PC-3 (cell line): ENCODE data around the gene SDC1.

ENCODE experiments used
- CTCF ChIP-seq: fragments of 300-600 bp; sonication (generic); conservative IDR thresholded peaks from 2 replicates; pipeline ENCODE4 v1.5.1; 2017; ENCODE audit warnings: antibody characterized with exemption, low read depth, mild to moderate bottlenecking, low read length
- EZH2 ChIP-seq: fragments of 300-600 bp; sonication (generic); IDR thresholded peaks from one replicate; pipeline ENCODE4 v1.6.1; 2017; ENCODE audit warnings: antibody characterized with exemption, mild to moderate bottlenecking, low read length; ENCODE audit not compliant: unreplicated experiment
- EZH2phosphoT487 ChIP-seq: fragments of 300-600 bp; sonication (generic); IDR thresholded peaks from 2 replicates; pipeline ENCODE4 v1.6.1; 2018; ENCODE audit warnings: mild to moderate bottlenecking, antibody characterized with exemption, low read length, borderline replicate concordance

- TF ChIP-seq CTCF (no peak), EZH2phosphoT487 (no peak), EZH2 (no peak)
Observed at GRCh38 chr2:20207051-20207450, 17.9 kb downstream of the SDC1 start.
